GM18861 (cell line): ENCODE results near the gene SHLD1.
A peak's percentile ranks its signal among the peaks of the same experiment; 100 is the strongest.
"Not testable (repeated sequence)": the region's sequence is repeated elsewhere in the genome, so short reads cannot be mapped to it uniquely, and the experiment has no call there.

ENCODE experiments used
- ATAC-seq: cut with Tn5 transposase; IDR thresholded peaks from one replicate; pipeline ENCODE4 v1.9.1; 2021; ENCODE audit not compliant: unreplicated experiment

SHLD1 gene

GRCh38 chr20:5780846-5781217 is 30.6 kb downstream of the SHLD1 start:
- ATAC-seq = no peak

- not testable (repeated sequence) for ATAC-seq
Observed at GRCh38 chr20:5781367-5781766, 31.2 kb downstream of the SHLD1 start.

GRCh38 chr20:5781798-5782750 is 31.9 kb downstream of the SHLD1 start:
- ATAC-seq = no peak

- ATAC-seq = no peak
Observed at GRCh38 chr20:5784735-5785134, 34.5 kb downstream of the SHLD1 start.

GRCh38 chr20:5785146-5785545 is 34.9 kb downstream of the SHLD1 start:
- no peak for ATAC-seq

GRCh38 chr20:5786930-5787795 is 37.0 kb downstream of the SHLD1 start:
- ATAC-seq = no peak

GRCh38 chr20:5787796-5788165 is 37.6 kb downstream of the SHLD1 start:
- no peak for ATAC-seq

- ATAC-seq = peak; percentile 84
Observed at GRCh38 chr20:5788385-5788895, 38.2 kb downstream of the SHLD1 start.

GRCh38 chr20:5789827-5790226 is 39.6 kb downstream of the SHLD1 start:
- ATAC-seq = no peak

GRCh38 chr20:5793916-5794315 is 43.7 kb downstream of the SHLD1 start:
- no peak for ATAC-seq

GRCh38 chr20:5796331-5797040 is 46.3 kb downstream of the SHLD1 start:
- no peak for ATAC-seq

GRCh38 chr20:5797165-5797564 is 47.0 kb downstream of the SHLD1 start:
- no peak for ATAC-seq

- peak; percentile 92 for ATAC-seq
Observed at GRCh38 chr20:5797843-5798462, 47.8 kb downstream of the SHLD1 start.

GRCh38 chr20:5803754-5804303 is 53.6 kb downstream of the SHLD1 start:
- not testable (repeated sequence) for ATAC-seq

GRCh38 chr20:5806457-5807263 is 56.5 kb downstream of the SHLD1 start:
- ATAC-seq = no peak

GRCh38 chr20:5807431-5807830 is 57.2 kb downstream of the SHLD1 start:
- no peak for ATAC-seq

- ATAC-seq = no peak
Observed at GRCh38 chr20:5808901-5809300, 58.7 kb downstream of the SHLD1 start.

- no peak for ATAC-seq
Observed at GRCh38 chr20:5809495-5809894, 59.3 kb downstream of the SHLD1 start.

- no peak for ATAC-seq
Observed at GRCh38 chr20:5810800-5811422, 60.7 kb downstream of the SHLD1 start.
